ENCODE measurements around the gene JAK1. TPM values are rescaled to one million over a fixed set of nuclear protein-coding genes. Genes with fewer than 3 reads are reported as not detected.

JAK1 gene
- total RNA-seq, 4 donors from 2014 or later, result 132 to 166 (median 161) TPM

- Histone ChIP-seq H3K4me1 (peaks cover 0 to 5% (median 0%) of the 10 kb centered on the region in 3 donors), H3K36me3 (peaks cover 0 to 95% of the 10 kb centered on the region in 2 donors), H3K27ac (no peak overlapping the region), H3K27me3 (no peaks in the 10 kb centered on the region), H3K9me3 (no peaks in the 10 kb centered on the region), H3K4me3 (no peak overlapping the region)
- ATAC-seq, result no peak
- 70 to 86% methylated on average over 2 to 4 of the region's 11 CpGs for WGBS, 2 donors (ENCODE audit: low coverage in 1 of 2)
- no peak for TF ChIP-seq CTCF (IDR thresholded peaks at IDR 0.05)
- TF ChIP-seq POLR2AphosphoS5 (IDR thresholded peaks at IDR 0.05), result no peak
- TF ChIP-seq EP300 (IDR thresholded peaks at IDR 0.05), result no peak
- TF ChIP-seq POLR2A (IDR thresholded peaks at IDR 0.05), result no peak
Observed at GRCh38 chr1:64849942-64850341, 116.4 kb downstream of the JAK1 start.

GRCh38 chr1:64848803-64849202, 117.5 kb downstream of the JAK1 start:
- no peaks in the 10 kb centered on the region for H3K27me3 ChIP-seq
- H3K27ac ChIP-seq, result no peak overlapping the region
- peaks cover 0 to 5% (median 0%) of the 10 kb centered on the region in 3 donors for H3K4me1 ChIP-seq
- H3K36me3 ChIP-seq, result peaks cover 0 to 95% of the 10 kb centered on the region in 2 donors
- H3K4me3 ChIP-seq, result no peak overlapping the region
- ATAC-seq, result no peak
- 60 to 86% methylated on average over 4 of the region's 4 CpGs for WGBS, 2 donors (ENCODE audit: low coverage in 1 of 2)
- TF ChIP-seq POLR2AphosphoS5 (IDR thresholded peaks at IDR 0.05), result no peak
- no peak for TF ChIP-seq EP300 (IDR thresholded peaks at IDR 0.05)
- TF ChIP-seq CTCF (IDR thresholded peaks at IDR 0.05), result no peak
- TF ChIP-seq POLR2A (IDR thresholded peaks at IDR 0.05), result no peak
- H3K9me3 ChIP-seq, result no peaks in the 10 kb centered on the region

GRCh38 chr1:64848136-64848535, 118.2 kb downstream of the JAK1 start:
- peaks cover 0 to 6% (median 0%) of the 10 kb centered on the region in 3 donors for H3K4me1 ChIP-seq
- H3K27ac ChIP-seq, result no peak overlapping the region
- peaks cover 0 to 95% of the 10 kb centered on the region in 2 donors for H3K36me3 ChIP-seq
- H3K9me3 ChIP-seq, result no peaks in the 10 kb centered on the region
- H3K4me3 ChIP-seq, result no peak overlapping the region
- TF ChIP-seq CTCF (IDR thresholded peaks at IDR 0.05), result no peak
- no peak for TF ChIP-seq POLR2AphosphoS5 (IDR thresholded peaks at IDR 0.05)
- no peak for TF ChIP-seq EP300 (IDR thresholded peaks at IDR 0.05)
- no peak for TF ChIP-seq POLR2A (IDR thresholded peaks at IDR 0.05)
- ATAC-seq, result no peak
- WGBS, 2 donors (ENCODE audit: low coverage in 1 of 2), result 100% methylated on average over 1 to 3 of the region's 3 CpGs
- H3K27me3 ChIP-seq, result no peaks in the 10 kb centered on the region

DNA sequence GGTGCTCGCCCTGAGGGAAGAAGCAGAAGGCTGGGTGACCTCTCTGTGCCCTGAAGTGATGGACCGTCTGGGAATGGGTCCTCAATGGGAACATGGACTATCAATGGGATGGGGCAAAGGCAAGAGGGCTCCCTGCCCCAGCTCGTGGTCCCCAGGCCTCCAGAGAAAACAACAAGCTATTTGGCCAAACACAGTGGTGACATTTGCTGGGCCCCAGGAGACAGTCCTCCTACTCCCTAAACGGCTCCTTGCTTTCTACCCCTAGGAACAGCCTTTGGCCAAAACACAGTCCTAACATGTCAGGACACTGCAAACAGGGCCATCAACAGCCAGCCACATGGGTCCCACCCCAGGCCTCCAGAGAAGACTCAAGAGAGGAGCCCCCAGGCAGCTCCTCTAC, 118.7 kb downstream of the JAK1 start:
- Histone ChIP-seq H3K4me1 (peaks cover 0 to 11% (median under 1%) of the 10 kb centered on the region in 3 donors), H3K36me3 (peaks cover 0 to 95% of the 10 kb centered on the region in 2 donors), H3K27ac (no peak overlapping the region), H3K9me3 (no peaks in the 10 kb centered on the region), H3K27me3 (no peaks in the 10 kb centered on the region), H3K4me3 (no peak overlapping the region)
- no peak for ATAC-seq
- TF ChIP-seq POLR2AphosphoS5 (IDR thresholded peaks at IDR 0.05), result no peak
- no peak for TF ChIP-seq CTCF (IDR thresholded peaks at IDR 0.05)
- no peak for TF ChIP-seq POLR2A (IDR thresholded peaks at IDR 0.05)
- no peak for TF ChIP-seq EP300 (IDR thresholded peaks at IDR 0.05)
- no CpG with 5 or more reads among the region's 4 CpGs for WGBS, 2 donors (ENCODE audit: low coverage in 1 of 2)

GRCh38 chr1:64846573-64847430, 119.5 kb downstream of the JAK1 start:
- H3K9me3 ChIP-seq, result no peaks in the 10 kb centered on the region
- H3K27me3 ChIP-seq, result no peaks in the 10 kb centered on the region
- TF ChIP-seq CTCF (IDR thresholded peaks at IDR 0.05) (no peak), EP300 (IDR thresholded peaks at IDR 0.05) (no peak), POLR2AphosphoS5 (IDR thresholded peaks at IDR 0.05) (no peak), POLR2A (IDR thresholded peaks at IDR 0.05) (no peak)
- no peak for ATAC-seq
- 76 to 100% methylated on average over 1 to 2 of the region's 10 CpGs for WGBS, 2 donors (ENCODE audit: low coverage in 1 of 2)
- H3K4me1 ChIP-seq, result peaks cover 0 to 19% (median 7%) of the 10 kb centered on the region in 3 donors
- H3K4me3 ChIP-seq, result no peak overlapping the region
- peaks cover 0 to 95% of the 10 kb centered on the region in 2 donors for H3K36me3 ChIP-seq
- no peak overlapping the region for H3K27ac ChIP-seq
